Endometrial microvascular endothelial cells (primary cell): ENCODE results near the gene TSPO2. TPM values are rescaled to one million over a fixed set of nuclear protein-coding genes. Genes with fewer than 3 reads are reported as not detected.

Source experiments
- in situ Hi-C: cut with HindIII; loops from 2 replicates; pipeline ENCODE4 v1.10.0; 2017; ENCODE audit warnings: low sequenced_read_pairs, low pct_unique_long_range_greater_than_20kb; ENCODE audit errors: inconsistent ontology term
- total RNA-seq: library from RNA; depleted of rRNA; stranded (reverse); fragments of >200 nt; gene quantifications from one replicate; pipeline ENCODE4 v1.2.3, GENCODE V29; 2015; ENCODE audit errors: inconsistent ontology term

The TSPO2 gene
- total RNA-seq, 1 donor from 2014 or later: not detected

GRCh38 chr6:41023114-41023513 is 19.2 kb upstream of the TSPO2 start:
- in situ Hi-C loops: no loop called here

GRCh38 chr6:41025966-41026530 is 16.2 kb upstream of the TSPO2 start:
- in situ Hi-C loops: no loop called here

- in situ Hi-C loops: no loop called here
Observed at GRCh38 chr6:41027241-41027640, 15.0 kb upstream of the TSPO2 start.

- in situ Hi-C loops: no loop called here
Observed at GRCh38 chr6:41027799-41028560, 14.3 kb upstream of the TSPO2 start.

- in situ Hi-C loops: no loop called here
Observed at GRCh38 chr6:41028561-41029412, 13.5 kb upstream of the TSPO2 start.

- in situ Hi-C loops: no loop called here
Observed at GRCh38 chr6:41032830-41033229, 9.4 kb upstream of the TSPO2 start.

- in situ Hi-C loops: no loop called here
Observed at GRCh38 chr6:41033776-41034175, 8.5 kb upstream of the TSPO2 start.

GRCh38 chr6:41036186-41036585 is 6.1 kb upstream of the TSPO2 start:
- in situ Hi-C loops: no loop called here

GRCh38 chr6:41036601-41037000 is 5.7 kb upstream of the TSPO2 start:
- in situ Hi-C loops: no loop called here

GRCh38 chr6:41037107-41037900 is 5.0 kb upstream of the TSPO2 start:
- in situ Hi-C loops: no loop called here

- in situ Hi-C loops: no loop called here
Observed at GRCh38 chr6:41038205-41038604, 4.1 kb upstream of the TSPO2 start.

- in situ Hi-C loops: no loop called here
Observed at GRCh38 chr6:41039060-41039998, 2.9 kb upstream of the TSPO2 start, which contains the start of gene UNC5CL. Gene UNC5CL, minus strand, starts transcription at chr6:41039221. Its CDS starts 4,147 bp downstream, at chr6:41035074.

GRCh38 chr6:41040101-41040939 is 1.9 kb upstream of the TSPO2 start:
- in situ Hi-C loops: no loop called here

GRCh38 chr6:41040940-41041536 is 1.2 kb upstream of the TSPO2 start:
- in situ Hi-C loops: no loop called here

- in situ Hi-C loops: no loop called here
Observed at GRCh38 chr6:41043151-41043550, 884 bp downstream of the TSPO2 start.

GRCh38 chr6:41045664-41046063 is 3.4 kb downstream of the TSPO2 start:
- in situ Hi-C loops: no loop called here

- in situ Hi-C loops: no loop called here
Observed at GRCh38 chr6:41046084-41046483, 3.8 kb downstream of the TSPO2 start.
